Epithelial cell of umbilical artery (primary cell): ENCODE data around the gene ENTHD1. TPM values are rescaled to one million over a fixed set of nuclear protein-coding genes. Genes with fewer than 3 reads are reported as not detected.

Experiments
- total RNA-seq: library from RNA; depleted of rRNA; stranded (reverse); fragments of >200 nt; gene quantifications from 2 replicates; pipeline ENCODE4 v1.2.3, GENCODE V29; 2014

The ENTHD1 gene
- total RNA-seq = not detected in 2 replicates

GRCh38 chr22:39893526-39893925 is at the start of gene ENTHD1:
Gene ENTHD1, minus strand, starts transcription at chr22:39893760. Its CDS starts 6,012 bp downstream, at chr22:39887748.

GRCh38 chr22:39900306-39901227 is 7.0 kb upstream of the ENTHD1 start, which contains the start of gene GRAP2:
Gene GRAP2, plus strand, starts transcription at chr22:39901084. Its CDS starts 46,023 bp downstream, at chr22:39947107.

Other genes starting within 250 kb of the ENTHD1 start
- gene GRAP2, start 7.3 kb upstream of the ENTHD1 start, total RNA-seq = not detected in 2 replicates
- not detected in 2 replicates for gene TMA7B, start 66.6 kb upstream of the ENTHD1 start, total RNA-seq
- not detected in 2 replicates for gene FAM83F, start 101.2 kb upstream of the ENTHD1 start, total RNA-seq